Activated CD8-positive, alpha-beta memory T cell treated with anti-CD3 and anti-CD28 coated beads for 48 hours (primary cell): ENCODE results near the gene TRAF3IP3.
"Not testable (repeated sequence)": the region's sequence is repeated elsewhere in the genome, so short reads cannot be mapped to it uniquely, and the experiment has no call there.

ENCODE experiments used
- DNase-seq, 3 experiments: peaks; one replicate each; pipeline ENCODE4 v3.0.0-alpha.2; 2020; ENCODE audit warnings: low read depth in 2 of 3, low spot score in 2 of 3

Gene TRAF3IP3

GRCh38 chr1:209791920-209792319 is 36.1 kb downstream of the TRAF3IP3 start:
- DNase-seq, result no peak

GRCh38 chr1:209793711-209794110 is 37.9 kb downstream of the TRAF3IP3 start:
- DNase-seq, result not testable (repeated sequence)

- no peak for DNase-seq
Observed at GRCh38 chr1:209797978-209798639, 42.3 kb downstream of the TRAF3IP3 start.

GRCh38 chr1:209800984-209801834 is 45.4 kb downstream of the TRAF3IP3 start:
- no peak for DNase-seq

GRCh38 chr1:209802117-209802779 is 46.4 kb downstream of the TRAF3IP3 start:
- DNase-seq, result no peak

- DNase-seq, result no peak
Observed at GRCh38 chr1:209802780-209803152, 46.9 kb downstream of the TRAF3IP3 start.

- DNase-seq, result no peak
Observed at GRCh38 chr1:209803568-209803967, 47.7 kb downstream of the TRAF3IP3 start.

GRCh38 chr1:209805341-209805781 is 49.5 kb downstream of the TRAF3IP3 start:
- no peak for DNase-seq

- DNase-seq, result peak; percentile 28 to 50 (median 45)
Observed at GRCh38 chr1:209805875-209806760, 50.3 kb downstream of the TRAF3IP3 start, which contains the start of gene IRF6. Gene IRF6, minus strand, starts transcription at chr1:209806142. Its CDS starts 4,729 bp downstream, at chr1:209801413.

GRCh38 chr1:209807509-209807908 is 51.7 kb downstream of the TRAF3IP3 start:
- DNase-seq, result no peak

- DNase-seq, result no peak
Observed at GRCh38 chr1:209808059-209808581, 52.3 kb downstream of the TRAF3IP3 start.

GRCh38 chr1:209809611-209810010 is 53.8 kb downstream of the TRAF3IP3 start:
- no peak for DNase-seq

GRCh38 chr1:209810783-209811182 is 54.9 kb downstream of the TRAF3IP3 start:
- no peak for DNase-seq

GRCh38 chr1:209813902-209814301 is 58.0 kb downstream of the TRAF3IP3 start:
- no peak for DNase-seq

GRCh38 chr1:209815490-209815889 is 59.6 kb downstream of the TRAF3IP3 start:
- no peak for DNase-seq

- no peak for DNase-seq
Observed at GRCh38 chr1:209815931-209816341, 60.1 kb downstream of the TRAF3IP3 start.

GRCh38 chr1:209816923-209817322 is 61.1 kb downstream of the TRAF3IP3 start:
- no peak for DNase-seq

- no peak for DNase-seq
Observed at GRCh38 chr1:209817691-209818090, 61.8 kb downstream of the TRAF3IP3 start.

GRCh38 chr1:209819058-209819457 is 63.2 kb downstream of the TRAF3IP3 start:
- no peak for DNase-seq

- DNase-seq, result no peak
Observed at GRCh38 chr1:209820986-209821385, 65.1 kb downstream of the TRAF3IP3 start.
